NCI-H2227 (cell line): ENCODE measurements around the gene NUDT19.
"Not testable (repeated sequence)": the region's sequence is repeated elsewhere in the genome, so short reads cannot be mapped to it uniquely, and the experiment has no call there.

Experiments used
- DNase-seq: peaks from one replicate; lab custom pipeline; 2025; ENCODE audit not compliant: unreplicated experiment; lab: John Stamatoyannopoulos, UW

Gene NUDT19

DNA sequence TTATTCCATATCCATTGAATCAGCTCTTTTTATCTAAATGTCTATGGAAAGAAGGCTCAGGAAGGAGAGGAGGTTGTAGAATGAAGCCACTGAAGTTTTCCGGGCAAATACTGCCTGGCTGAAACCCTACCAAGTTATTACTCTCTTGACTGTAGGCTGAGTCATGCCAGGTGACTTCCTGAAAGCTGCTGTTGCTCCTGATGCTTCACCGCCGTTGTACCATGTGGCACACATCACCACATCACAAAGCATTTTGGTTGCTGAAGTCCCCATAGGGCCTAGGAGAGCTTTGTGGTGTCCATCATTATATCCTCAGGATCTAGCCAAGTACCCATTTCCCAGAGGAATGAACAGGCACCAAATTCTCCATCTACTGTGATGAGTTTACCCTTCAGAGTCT, 16.8 kb downstream of the NUDT19 start:
- DNase-seq: no peak

GRCh38 chr19:32709032-32709431, 17.4 kb downstream of the NUDT19 start:
- no peak for DNase-seq

- DNase-seq: no peak
Observed at GRCh38 chr19:32711747-32712146, 20.1 kb downstream of the NUDT19 start.

DNA sequence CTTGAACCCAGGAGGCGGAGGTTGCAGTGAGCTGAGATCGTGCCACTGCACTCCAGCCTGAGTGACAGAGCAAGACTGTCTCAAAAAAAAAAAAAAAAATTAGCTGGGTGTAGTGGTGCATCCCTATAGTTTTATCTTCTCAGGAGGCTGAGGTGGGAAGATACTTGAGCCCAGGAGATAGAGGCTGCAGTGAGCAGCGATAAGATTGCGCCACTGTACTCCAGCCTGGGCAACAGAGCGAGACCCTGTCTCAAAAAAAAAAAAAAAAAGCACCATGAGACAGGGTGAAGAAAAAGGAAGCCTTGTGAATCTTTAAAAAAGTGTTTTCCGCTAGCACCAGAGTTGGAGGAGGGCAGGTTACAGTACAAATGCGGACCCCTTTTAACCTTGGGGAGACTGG, 24.6 kb downstream of the NUDT19 start:
- not testable (repeated sequence) for DNase-seq

GRCh38 chr19:32717496-32717895, 25.9 kb downstream of the NUDT19 start:
- DNase-seq: no peak

DNA sequence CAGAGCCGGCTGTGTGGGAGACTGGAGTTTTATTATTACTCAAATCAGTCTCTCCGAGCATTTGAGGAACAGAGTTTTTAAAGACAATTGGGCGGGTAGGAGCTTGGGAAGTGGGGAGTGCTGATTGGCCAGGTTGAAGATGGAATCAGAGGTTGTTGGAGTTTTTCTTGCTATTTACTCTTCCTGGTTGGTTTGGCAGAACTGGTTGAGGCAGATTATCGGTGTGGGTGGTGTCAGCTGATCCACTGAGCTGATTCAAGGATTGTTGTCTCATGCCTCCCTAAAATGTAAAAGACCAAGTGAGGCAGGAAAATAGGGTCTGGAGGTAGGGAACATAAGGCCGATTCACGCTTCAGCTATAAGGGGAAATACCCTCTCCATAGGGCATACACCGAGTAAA, 26.7 kb downstream of the NUDT19 start:
- DNase-seq: no peak

GRCh38 chr19:32719611-32720059, 28.0 kb downstream of the NUDT19 start, which contains the start of gene TDRD12:
Gene TDRD12, plus strand, starts transcription at chr19:32719767. Its CDS starts 306 bp downstream, at chr19:32720073.
- no peak for DNase-seq

GRCh38 chr19:32720216-32720935, 28.8 kb downstream of the NUDT19 start:
- DNase-seq: no peak

- DNase-seq: no peak
Observed at GRCh38 chr19:32720936-32721250, 29.3 kb downstream of the NUDT19 start.

- no peak for DNase-seq
Observed at GRCh38 chr19:32735936-32736335, 44.3 kb downstream of the NUDT19 start.

- no peak for DNase-seq
Observed at GRCh38 chr19:32743021-32743420, 51.4 kb downstream of the NUDT19 start.

DNA sequence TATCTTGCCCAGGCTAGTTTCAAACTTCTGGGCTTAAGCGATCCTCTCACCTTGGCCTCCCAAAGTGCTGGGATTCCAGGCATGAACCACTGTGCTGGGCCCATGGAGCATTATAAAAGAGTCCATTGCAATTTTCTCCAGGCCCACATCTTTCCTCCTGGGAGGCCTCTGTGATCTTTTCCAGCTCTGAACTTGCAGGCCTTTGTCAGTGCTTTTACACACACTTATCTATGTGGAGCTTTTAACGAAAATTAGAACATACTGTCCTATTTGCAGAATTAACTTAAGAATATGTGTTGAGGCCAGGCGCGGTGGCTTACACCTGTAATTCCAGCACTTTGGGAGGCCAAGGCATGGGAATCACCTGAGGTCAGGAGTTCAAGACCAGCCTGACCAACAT, 51.8 kb downstream of the NUDT19 start:
- no peak for DNase-seq

- DNase-seq: no peak
Observed at GRCh38 chr19:32744555-32745325, 53.1 kb downstream of the NUDT19 start.

- DNase-seq: peak; percentile 66
Observed at GRCh38 chr19:32745594-32746251, 54.1 kb downstream of the NUDT19 start.

GRCh38 chr19:32746631-32747196, 55.1 kb downstream of the NUDT19 start:
- peak; percentile 85 for DNase-seq

DNA sequence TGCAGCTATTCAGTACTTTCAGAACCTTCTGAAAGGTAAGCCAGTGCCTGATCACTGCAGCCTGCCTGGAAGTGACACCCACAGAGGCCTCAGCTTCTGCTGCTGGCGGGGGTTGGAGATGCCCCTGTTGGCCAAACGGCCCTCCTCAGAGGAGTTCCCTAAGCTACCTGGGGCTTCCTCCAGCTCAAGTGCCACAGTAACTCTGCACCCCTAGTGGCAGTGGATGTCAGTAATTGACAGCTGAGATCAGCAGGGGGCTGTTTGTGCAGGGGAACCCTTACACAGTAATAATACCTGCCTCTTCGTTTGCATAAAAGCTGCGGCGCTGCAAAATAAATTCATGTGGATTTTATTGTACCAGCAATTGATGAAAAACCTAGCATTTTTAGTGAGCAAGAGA, 56.9 kb downstream of the NUDT19 start:
- peak; percentile 77 for DNase-seq

- DNase-seq: no peak
Observed at GRCh38 chr19:32748948-32749347, 57.3 kb downstream of the NUDT19 start.

- no peak for DNase-seq
Observed at GRCh38 chr19:32749361-32749760, 57.7 kb downstream of the NUDT19 start.

DNA sequence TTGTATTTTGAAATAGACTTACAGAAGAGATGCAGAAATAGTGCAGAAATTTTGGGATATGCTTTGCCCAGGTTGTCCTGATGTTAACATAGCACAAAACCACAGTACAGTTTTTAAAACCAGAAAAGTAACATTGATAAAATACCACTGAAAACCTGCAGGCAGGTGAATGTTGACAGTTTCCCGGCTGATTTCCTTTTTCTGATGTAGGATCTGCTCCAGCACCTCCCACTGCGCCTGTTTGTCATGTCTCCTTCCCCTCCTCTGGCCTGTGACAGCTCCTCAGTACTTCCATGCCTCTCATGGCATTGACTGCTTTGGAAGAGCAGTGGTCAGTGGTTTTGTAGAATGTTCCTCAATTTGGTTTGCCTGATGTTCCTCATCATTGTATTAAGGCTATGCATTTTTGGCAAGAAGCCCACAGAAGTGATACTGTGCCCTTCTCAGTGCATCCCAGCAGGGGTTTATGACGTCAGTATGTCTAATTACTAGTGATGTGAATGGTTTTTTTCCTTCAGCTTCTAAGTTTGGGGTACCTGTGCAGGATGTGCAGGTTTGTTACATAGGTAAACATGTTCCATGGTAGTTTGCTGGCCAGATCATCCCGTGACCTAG, 58.9 kb downstream of the NUDT19 start:
- DNase-seq: peak; percentile 67

- no peak for DNase-seq
Observed at GRCh38 chr19:32751066-32751465, 59.4 kb downstream of the NUDT19 start.

GRCh38 chr19:32757189-32757588, 65.6 kb downstream of the NUDT19 start:
- no peak for DNase-seq
